ENCODE results near the gene OR7C2. TPM values are rescaled to one million over a fixed set of nuclear protein-coding genes. Genes with fewer than 3 reads are reported as not detected.
"Not testable (repeated sequence)": the region's sequence is repeated elsewhere in the genome, so short reads cannot be mapped to it uniquely, and the experiment has no call there.

The OR7C2 gene
- total RNA-seq, 6 donors from 2014 or later = not detected

DNA sequence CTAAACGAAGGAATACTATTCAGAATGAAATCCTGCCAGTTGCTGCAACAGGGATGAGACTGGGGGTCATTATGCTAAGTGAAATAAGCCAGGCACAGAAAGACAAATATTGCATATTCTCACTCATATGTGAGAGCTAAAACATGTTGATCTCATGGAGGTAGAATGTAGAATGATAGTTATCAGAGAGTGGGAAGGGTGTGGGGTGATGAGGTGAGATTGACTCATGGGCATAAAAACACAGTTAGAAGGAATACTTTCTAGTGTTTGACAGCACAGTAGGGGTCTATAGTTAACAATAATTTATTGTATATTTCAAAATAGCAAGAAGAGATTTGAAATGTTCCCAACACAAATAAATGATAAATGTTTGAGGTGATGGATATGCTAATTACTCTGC lies 7.8 kb upstream of the OR7C2 start:
- Histone ChIP-seq H3K36me3 (no peaks in the 10 kb centered on the region), H3K4me3 (no peak overlapping the region), H3K27ac (no peak overlapping the region), H3K27me3 (no peaks in the 10 kb centered on the region), H3K4me1 (no peaks in the 10 kb centered on the region), H3K9me3 (no peaks in the 10 kb centered on the region)
- TF ChIP-seq EP300 (IDR thresholded peaks at IDR 0.05) = no peak
- TF ChIP-seq, protein P1, sequence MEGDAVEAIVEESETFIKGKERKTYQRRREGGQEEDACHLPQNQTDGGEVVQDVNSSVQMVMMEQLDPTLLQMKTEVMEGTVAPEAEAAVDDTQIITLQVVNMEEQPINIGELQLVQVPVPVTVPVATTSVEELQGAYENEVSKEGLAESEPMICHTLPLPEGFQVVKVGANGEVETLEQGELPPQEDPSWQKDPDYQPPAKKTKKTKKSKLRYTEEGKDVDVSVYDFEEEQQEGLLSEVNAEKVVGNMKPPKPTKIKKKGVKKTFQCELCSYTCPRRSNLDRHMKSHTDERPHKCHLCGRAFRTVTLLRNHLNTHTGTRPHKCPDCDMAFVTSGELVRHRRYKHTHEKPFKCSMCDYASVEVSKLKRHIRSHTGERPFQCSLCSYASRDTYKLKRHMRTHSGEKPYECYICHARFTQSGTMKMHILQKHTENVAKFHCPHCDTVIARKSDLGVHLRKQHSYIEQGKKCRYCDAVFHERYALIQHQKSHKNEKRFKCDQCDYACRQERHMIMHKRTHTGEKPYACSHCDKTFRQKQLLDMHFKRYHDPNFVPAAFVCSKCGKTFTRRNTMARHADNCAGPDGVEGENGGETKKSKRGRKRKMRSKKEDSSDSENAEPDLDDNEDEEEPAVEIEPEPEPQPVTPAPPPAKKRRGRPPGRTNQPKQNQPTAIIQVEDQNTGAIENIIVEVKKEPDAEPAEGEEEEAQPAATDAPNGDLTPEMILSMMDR (IDR thresholded peaks at IDR 0.05) = no peak
- TF ChIP-seq POLR2AphosphoS5 (IDR thresholded peaks at IDR 0.05) = no peak
- no peak for TF ChIP-seq POLR2A (IDR thresholded peaks at IDR 0.05)
- WGBS, 2 donors = 67 to 70% methylated on average over 1 of the region's 1 CpG
- no peak for DNase-seq
- no peak for ATAC-seq (ENCODE audit: low FRiP score in 2 of 2)

GRCh38 chr19:14940266-14940665 lies 1.0 kb upstream of the OR7C2 start:
- ATAC-seq (ENCODE audit: low FRiP score in 2 of 2) (no peak), DNase-seq (no peak)
- Histone ChIP-seq H3K27ac (no peak overlapping the region), H3K27me3 (no peaks in the 10 kb centered on the region), H3K36me3 (no peaks in the 10 kb centered on the region), H3K4me3 (no peak overlapping the region), H3K4me1 (no peaks in the 10 kb centered on the region), H3K9me3 (no peaks in the 10 kb centered on the region)
- TF ChIP-seq POLR2AphosphoS5 (IDR thresholded peaks at IDR 0.05) = no peak
- TF ChIP-seq POLR2A (IDR thresholded peaks at IDR 0.05) = no peak
- TF ChIP-seq, protein P1 (IDR thresholded peaks at IDR 0.05) = no peak
- WGBS, 2 donors = 84 to 86% methylated on average over 6 of the region's 6 CpGs

DNA sequence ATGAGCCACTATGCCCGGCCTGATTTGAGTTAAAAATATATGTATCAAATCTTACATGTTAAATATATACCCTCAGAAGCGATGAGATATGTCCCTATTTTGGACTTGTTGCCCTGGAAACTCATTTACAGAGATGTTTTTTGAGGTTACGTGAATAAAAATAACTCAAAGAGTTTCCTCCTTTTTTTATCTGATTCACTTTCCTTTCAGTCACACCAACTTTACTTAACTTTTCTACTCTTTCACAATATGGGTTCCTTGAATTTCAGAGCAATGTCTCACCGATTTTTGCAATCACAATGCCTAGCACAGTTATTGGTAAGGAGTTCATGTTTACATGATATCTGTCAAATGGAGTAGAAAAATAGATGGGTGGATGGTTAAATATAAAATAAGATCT lies 2.3 kb downstream of the OR7C2 start:
- H3K27ac ChIP-seq = no peak overlapping the region
- H3K4me1 ChIP-seq = no peaks in the 10 kb centered on the region
- H3K36me3 ChIP-seq = no peaks in the 10 kb centered on the region
- TF ChIP-seq POLR2A (IDR thresholded peaks at IDR 0.05) = no peak
- no peak for TF ChIP-seq POLR2AphosphoS5 (IDR thresholded peaks at IDR 0.05)
- TF ChIP-seq, protein P1 (IDR thresholded peaks at IDR 0.05) = no peak
- TF ChIP-seq EP300 (IDR thresholded peaks at IDR 0.05) = no peak
- H3K9me3 ChIP-seq = no peaks in the 10 kb centered on the region
- H3K27me3 ChIP-seq = no peaks in the 10 kb centered on the region
- ATAC-seq (ENCODE audit: low FRiP score in 2 of 2) = no peak
- DNase-seq = no peak
- H3K4me3 ChIP-seq = no peak overlapping the region
- 49 to 50% methylated on average over 4 of the region's 4 CpGs for WGBS, 2 donors

- Histone ChIP-seq H3K36me3 (no peaks in the 10 kb centered on the region), H3K9me3 (no peaks in the 10 kb centered on the region), H3K27me3 (no peaks in the 10 kb centered on the region), H3K4me3 (no peak overlapping the region), H3K4me1 (no peaks in the 10 kb centered on the region), H3K27ac (no peak overlapping the region)
- TF ChIP-seq, protein P1 (IDR thresholded peaks at IDR 0.05) = no peak
- TF ChIP-seq POLR2AphosphoS5 (IDR thresholded peaks at IDR 0.05) (no peak), EP300 (IDR thresholded peaks at IDR 0.05) (no peak), POLR2A (IDR thresholded peaks at IDR 0.05) (no peak)
- DNase-seq = no peak
- no peak for ATAC-seq (ENCODE audit: low FRiP score in 2 of 2)
- WGBS, 2 donors = 75 to 87% methylated on average over 1 of the region's 1 CpG
Measured at GRCh38 chr19:14944456-14944855, 3.2 kb downstream of the OR7C2 start.

- H3K27me3 ChIP-seq; H3K4me3 ChIP-seq; DNase-seq; H3K27ac ChIP-seq; H3K4me1 ChIP-seq; H3K36me3 ChIP-seq; ATAC-seq (ENCODE audit: low FRiP score in 2 of 2); H3K9me3 ChIP-seq: not testable (repeated sequence)
- WGBS, 2 donors = 86 to 92% methylated on average over 10 of the region's 10 CpGs
Measured at GRCh38 chr19:14949413-14949812, 8.1 kb downstream of the OR7C2 start.

Data from upper lobe of left lung (tissue), 6 donors.